Measurements from ENCODE around the gene CLIC1.

The CLIC1 gene

DNA sequence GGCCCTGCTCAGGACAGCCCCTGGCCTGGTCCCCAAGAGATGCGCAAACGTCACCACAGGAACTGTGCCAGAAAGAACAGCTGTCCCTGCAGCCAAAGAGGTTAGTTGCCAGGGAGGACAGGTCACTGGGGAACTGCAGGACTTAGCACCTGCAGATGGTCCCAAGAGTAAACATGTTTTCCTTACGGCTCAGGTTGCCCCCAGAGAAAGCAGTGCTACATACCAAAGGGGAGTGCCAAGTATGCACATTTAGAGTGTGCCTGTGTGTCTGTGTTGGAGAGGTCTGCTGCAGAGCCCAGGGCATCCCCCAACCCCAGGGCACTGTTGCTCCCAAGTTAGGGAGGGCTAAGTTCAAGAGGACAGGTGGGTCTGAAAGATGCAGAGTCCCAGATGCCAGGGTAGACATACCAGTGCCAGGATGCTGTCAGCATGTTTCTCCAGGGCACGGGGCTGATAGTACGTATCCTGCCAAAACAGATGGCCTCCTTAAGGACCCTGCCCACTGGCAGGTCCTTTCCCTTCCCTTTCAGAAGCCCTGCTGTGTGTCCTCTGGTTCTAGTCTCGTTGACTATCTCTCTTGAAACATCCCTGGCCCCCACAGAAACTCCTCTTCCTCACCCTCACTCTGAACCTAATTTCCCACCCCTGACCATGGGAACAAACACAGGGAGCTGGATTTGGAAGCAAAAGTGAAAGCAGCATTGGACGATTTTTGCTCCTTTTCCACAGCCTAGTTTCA, 34.5 kb downstream of the CLIC1 start:
- no peak for DNase-seq (ENCODE audit: low read depth in 2 of 2)

DNA sequence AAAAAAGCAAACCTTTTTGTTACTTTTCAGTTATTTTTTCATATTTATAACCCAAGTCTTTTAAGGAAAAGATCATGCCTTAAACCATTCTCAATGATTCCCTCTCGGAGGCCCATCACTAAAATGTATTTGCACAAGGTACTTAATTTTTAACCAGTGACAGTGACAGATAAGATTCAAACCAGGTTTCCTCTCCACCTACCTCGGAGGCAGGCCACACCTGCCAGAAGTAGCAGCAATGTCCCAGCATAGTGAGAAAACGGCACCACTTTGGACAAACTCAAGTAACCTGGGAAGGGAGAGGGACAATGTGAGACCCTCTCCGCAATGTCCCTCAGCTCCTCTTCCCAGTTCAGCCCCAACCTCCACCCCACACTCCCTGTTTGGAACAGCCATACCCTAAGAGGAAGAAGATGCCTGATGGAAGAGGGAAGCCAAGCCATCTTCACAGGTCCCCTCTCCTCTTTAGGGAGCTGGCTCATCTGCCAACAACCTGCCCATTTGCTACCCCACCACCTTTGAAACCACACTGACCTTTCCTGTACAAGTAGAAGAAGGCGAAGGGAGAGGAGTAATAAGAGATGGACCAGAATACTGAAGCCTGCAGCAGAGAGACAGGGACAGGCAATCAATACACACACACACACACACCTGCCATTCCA, 35.5 kb downstream of the CLIC1 start:
- no peak for DNase-seq (ENCODE audit: low read depth in 2 of 2)

GRCh38 chr6:31697555-31697954, 38.8 kb downstream of the CLIC1 start:
- DNase-seq (ENCODE audit: low read depth in 2 of 2), result no peak

GRCh38 chr6:31693535-31693934, 42.8 kb downstream of the CLIC1 start:
- DNase-seq (ENCODE audit: low read depth in 2 of 2), result no peak

GRCh38 chr6:31692886-31693285, 43.4 kb downstream of the CLIC1 start:
- DNase-seq (ENCODE audit: low read depth in 2 of 2), result no peak

- DNase-seq (ENCODE audit: low read depth in 2 of 2), result no peak
These were observed 44.0 kb downstream of the CLIC1 start for GRCh38 chr6:31692353-31692752.

GRCh38 chr6:31691564-31692108, 44.7 kb downstream of the CLIC1 start:
- DNase-seq (ENCODE audit: low read depth in 2 of 2), result no peak

GRCh38 chr6:31691078-31691463, 45.3 kb downstream of the CLIC1 start:
- no peak for DNase-seq (ENCODE audit: low read depth in 2 of 2)

DNA sequence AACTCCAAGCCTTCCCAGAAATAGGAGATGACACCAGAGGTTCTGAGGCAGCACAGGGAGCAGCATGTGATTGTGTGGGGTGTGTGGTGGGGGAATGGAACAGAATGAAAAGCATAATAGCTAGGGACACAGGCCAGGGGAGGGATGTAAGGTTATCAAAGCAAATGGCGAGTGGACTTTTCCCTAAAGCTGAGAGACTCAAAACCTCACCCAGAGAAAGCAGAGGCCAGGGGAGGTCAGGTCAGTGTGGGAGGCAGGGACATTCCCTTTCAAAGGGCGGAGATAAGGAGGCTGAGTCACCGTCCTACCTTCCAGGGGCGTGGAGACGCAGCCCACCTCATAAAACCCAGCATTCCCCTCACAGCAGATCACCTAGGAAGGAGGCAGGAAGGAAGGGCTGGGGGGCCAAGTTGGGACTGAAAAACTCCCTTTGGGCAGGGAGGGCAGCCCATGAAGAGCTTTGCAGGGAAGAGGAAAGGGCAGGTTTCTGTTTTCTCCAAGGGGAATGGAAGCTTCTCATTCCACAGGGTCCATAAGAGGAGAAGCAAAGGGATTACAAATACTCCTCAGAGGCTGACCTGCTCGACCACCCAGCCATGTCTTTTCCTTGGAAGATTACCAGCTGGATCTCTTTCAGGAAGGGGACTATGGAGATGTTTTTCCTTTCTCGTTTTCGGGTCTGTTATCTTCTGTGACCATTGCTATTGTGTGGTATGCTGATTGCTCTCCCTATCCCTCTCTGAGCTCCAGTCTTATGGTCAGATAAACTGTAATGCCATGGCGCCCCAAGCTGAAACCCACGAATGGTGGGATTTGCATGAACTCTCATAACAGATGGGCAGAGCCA, 45.9 kb downstream of the CLIC1 start:
- no peak for DNase-seq (ENCODE audit: low read depth in 2 of 2)

- DNase-seq (ENCODE audit: low read depth in 2 of 2), result no peak
These were observed 46.9 kb downstream of the CLIC1 start for GRCh38 chr6:31689249-31690110.

DNA sequence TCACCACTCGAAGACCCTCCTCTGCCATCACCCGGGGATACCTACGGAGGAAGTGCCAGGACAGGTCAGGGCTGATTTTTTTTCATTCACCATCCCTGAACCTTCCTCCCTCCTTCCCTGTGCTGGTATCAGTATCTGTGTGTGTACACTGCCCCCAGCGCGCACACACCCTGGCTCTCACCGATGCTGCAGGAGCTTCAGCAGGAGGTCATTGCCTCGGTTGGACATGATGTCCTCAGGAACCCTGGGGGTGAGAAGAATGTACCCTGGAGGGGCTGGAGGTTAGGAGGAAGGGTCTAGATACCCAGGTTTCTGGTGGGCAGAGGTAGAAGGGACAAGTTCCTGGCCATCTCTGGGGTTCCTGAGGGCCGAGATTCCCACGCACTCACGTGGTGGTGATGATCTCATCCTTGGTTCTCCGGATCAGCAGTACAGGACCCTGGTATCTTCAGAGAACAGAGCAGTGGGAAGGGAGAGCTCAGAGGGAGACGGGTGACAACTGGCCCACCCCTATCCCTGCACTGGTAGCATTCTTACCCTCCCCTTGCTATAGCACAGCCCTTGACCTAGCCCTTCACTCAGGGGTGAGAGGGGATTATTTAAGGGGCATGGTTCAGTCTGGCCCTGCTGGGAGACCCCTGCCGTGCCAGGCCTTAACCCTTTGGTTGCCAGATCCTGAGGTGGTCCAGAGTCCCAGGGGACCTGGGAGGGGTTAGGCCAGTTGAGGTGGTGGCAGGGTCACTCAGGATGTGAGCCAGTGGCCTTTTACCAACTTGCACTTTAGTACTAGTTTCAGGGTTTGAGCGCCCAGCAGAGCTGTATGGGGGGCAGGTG, 48.3 kb downstream of the CLIC1 start:
- DNase-seq (ENCODE audit: low read depth in 2 of 2), result no peak

DNA sequence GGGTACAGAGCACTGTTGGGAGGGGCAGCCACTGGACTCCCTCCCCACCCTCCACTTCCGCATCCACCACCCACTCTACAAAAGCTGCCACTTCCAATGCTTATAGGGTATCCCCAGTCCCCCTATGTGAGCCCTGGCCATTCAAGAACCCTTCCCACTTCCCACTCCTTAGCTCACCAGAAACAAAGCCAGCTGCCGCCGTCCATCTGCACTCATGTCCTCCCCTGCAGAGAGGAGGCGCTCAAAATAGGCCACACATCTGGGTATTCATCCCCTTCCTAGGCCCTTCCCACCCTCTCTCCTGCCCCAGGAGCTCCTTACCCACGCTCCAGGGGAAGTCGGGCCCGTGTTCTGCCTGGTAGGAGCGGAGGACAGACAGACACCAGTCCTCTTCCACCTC, 49.0 kb downstream of the CLIC1 start:
- DNase-seq (ENCODE audit: low read depth in 2 of 2), result no peak

GRCh38 chr6:31686483-31686882, 49.8 kb downstream of the CLIC1 start:
- DNase-seq (ENCODE audit: low read depth in 2 of 2), result no peak

- DNase-seq (ENCODE audit: low read depth in 2 of 2), result no peak
These were observed 52.7 kb downstream of the CLIC1 start for GRCh38 chr6:31683591-31683990.

GRCh38 chr6:31681135-31681671, 55.1 kb downstream of the CLIC1 start:
- DNase-seq (ENCODE audit: low read depth in 2 of 2), result peak in 1 of 2 donors; percentile 39
